IPS-NIHi7 (cell line): Measurements from ENCODE around the gene H2BW1.
"Not testable (repeated sequence)": the region's sequence is repeated elsewhere in the genome, so short reads cannot be mapped to it uniquely, and the experiment has no call there.

Experiments
- DNase-seq: peaks from one replicate; pipeline ENCODE4 v3.0.0; 2012; ENCODE audit warnings: mixed read lengths; ENCODE audit errors: extremely low spot score

Gene H2BW1, protein sequence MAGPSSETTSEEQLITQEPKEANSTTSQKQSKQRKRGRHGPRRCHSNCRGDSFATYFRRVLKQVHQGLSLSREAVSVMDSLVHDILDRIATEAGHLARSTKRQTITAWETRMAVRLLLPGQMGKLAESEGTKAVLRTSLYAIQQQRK

DNA sequence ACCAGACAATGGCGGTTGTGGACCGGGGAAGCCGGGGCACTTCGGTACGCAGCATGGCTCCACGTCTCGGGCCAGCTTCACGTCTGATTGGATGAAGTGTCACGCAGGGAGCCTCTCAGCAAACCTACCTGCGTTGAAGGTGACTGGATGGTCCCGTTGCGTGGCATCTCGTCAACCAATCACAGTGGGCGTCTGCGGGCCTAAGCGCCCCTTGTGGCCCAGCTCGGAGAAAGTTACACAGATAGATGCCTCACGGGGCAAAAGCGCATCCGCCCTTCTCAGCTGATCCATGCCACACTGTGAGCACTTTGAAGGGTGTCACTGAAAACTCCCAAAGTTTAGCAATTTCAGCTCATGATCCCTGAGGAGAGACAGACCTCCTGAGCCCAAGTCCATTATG, at the start of gene H2BW1:
H2BW1 (minus strand) TSS at position 103 of the 400 bp plus-strand sequence. CDS start 132 bp downstream, outside the sequence.
- no peak for DNase-seq

DNA sequence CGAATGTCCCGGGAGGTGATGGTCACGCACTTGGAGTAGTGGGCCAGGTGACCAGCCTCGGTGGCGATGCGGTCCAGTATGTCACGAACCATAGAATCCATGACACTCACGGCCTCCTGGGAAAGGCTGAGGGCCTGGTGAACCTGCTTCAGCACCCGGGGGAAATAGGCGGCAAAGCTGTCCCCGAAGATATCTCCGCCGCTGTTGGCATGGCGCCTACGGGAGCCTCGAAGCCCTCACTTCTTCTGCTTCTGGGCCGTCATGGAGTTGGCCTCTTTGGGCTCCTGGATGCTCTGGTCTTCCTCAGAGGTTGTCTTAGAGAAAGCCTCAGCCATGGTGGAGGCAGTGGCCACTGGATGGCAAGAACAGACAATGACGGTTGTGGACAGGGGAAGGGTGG, 49.1 kb upstream of the H2BW1 start:
- DNase-seq, result not testable (repeated sequence)

DNA sequence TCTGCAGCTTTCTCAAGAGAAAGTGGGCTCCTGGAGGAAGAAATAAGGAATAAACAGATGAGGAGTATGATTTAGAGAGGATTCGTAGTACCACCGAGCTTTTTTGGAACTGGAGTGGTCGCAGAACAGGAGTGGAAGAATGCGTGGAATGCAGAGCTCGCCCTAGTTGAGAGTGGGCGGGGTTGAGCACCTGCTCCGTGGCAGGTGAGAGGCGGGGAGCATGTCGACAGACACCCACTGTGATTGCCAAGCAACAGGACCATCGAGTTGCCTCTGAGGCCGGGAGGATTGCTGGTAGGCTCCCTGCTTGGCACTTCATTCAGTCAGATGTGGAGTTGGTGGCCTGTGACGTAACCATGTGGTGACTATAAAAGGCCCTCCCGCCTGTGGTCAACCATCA, 41.4 kb upstream of the H2BW1 start:
- DNase-seq, result not testable (repeated sequence)

DNA sequence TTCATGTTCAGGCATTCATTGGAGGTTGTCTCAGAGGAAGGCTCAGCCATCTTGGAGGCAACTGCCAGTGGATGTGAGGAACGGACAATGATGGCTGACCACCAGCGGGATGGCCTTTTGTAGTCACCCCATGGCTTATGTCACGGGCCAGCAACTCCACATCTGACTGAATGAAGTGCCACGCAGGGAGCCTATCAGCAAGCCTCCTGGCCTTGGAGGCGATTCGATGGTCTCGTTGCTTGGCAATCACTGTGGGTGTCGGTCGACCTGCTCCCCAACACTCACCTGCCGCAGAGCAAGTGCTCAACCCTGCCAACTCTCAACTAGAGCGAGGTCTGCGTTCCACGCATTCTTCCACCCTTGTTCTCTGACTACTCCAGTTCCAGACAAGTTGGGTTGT, 33.7 kb upstream of the H2BW1 start:
- DNase-seq, result no peak

DNA sequence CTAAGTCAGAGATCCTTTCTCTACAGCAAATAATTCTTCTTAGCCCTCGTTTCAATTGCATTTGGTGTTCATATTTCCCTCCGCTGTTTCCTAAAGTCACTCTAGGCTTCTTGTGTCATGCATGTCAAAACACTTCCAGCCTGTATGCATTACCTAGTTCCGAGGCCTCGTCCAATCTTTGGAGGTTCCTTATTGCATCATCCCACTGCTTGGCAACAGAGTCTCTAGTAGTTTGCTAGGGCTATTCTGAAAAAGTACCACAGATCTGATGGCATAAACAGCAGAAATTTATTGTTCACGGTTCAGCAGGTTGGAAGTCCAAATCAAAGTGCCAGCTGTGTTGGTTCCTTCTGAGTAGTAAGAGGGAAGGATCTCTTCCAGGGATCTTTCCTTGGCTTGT, 32.1 kb upstream of the H2BW1 start:
- no peak for DNase-seq

DNA sequence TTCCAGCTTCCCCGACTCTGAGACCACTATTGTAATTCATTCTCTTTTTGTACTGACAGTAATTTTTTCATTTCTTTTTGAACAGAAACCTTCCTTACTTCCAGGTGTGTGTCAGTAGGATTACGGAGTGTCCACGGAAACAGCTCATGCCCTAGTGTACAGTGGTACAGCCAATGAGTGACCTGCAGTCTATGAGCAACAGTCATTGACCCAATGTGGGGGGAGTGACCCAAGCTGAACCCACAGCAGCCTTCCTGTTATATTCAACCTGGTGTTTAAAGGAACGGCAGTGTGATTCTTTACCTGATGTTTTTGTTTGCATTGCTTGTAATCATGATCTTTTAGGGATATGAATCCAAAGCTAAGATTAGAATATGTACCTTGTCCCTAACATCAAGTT, 27.5 kb upstream of the H2BW1 start:
- no peak for DNase-seq

DNA sequence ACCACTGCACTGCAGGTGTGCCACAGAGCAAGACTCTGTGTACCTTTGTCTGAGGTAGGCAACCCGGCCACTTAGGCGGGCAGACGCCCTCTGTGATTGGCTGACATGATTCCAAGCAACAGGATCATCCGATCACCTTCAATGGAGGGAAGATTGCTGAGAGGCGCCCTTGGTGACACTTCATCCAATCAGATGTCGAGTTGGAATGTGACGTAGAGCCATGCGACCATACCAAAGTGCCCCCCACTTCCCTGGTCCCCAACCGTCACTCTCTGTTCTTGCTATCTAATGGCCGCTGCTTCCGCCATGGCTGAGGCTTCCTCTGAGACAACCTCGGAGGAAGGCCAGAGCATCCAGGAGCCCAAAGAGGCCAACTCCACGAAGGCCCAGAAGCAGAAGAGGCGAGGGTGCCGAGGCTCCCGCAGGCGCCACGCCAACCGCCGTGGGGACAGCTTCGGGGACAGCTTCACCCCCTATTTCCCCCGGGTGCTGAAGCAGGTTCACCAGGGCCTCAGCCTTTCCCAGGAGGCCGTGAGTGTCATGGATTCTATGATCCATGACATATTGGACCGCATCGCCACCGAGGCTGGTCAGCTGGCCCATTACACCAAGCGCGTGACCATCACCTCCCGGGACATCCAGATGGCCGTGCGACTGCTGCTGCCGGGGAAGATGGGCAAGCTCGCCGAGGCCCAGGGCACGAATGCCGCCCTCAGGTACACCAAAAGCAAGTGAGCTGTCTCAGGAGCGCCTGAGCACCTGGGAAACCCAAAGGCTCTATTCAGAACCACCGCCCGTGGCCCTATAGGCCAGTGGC, 26.4 kb upstream of the H2BW1 start, which contains the start of gene H2BW2:
H2BW2 (plus strand) TSS at position 268 of the 817 bp plus-strand sequence; CDS start at position 307, 39 bp downstream.
- no peak for DNase-seq

DNA sequence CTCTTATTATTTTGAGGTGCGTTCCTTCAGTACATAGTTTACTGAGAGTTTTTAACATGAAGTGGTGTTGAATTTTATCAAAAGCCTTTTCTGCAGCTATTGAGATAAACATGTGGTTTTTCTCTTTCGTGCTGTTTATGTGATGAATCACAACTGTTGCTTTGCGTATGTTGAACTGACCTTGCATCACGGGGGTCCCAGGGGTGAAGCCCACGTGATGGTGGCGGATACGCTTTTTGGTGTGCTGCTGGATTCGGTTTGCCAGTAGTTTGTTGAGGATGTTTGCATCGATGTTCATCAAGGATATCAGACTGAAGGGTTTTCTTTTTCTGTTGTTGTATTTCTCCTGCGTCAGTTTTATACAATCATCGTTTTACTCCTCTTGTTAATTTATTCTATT, 4.6 kb upstream of the H2BW1 start:
- DNase-seq, result no peak

DNA sequence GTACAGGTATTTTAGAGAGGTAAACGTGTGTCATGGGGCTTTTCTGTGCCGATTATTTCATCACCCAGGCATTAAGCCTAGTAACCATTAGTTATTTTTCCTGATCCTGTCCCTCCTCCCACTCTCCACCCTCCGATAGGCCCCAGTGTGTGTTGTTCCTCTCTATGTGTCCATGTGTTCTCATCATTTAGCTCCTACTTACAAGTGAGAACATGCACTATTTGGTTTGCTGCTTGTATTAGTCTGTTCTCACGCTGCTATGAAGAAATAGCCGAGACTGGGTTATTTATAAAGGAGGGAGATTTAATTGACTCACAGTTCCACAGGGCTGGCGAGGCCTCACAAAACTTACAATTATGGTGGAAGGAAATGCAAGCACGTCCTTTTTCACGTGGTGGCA, 2.1 kb upstream of the H2BW1 start:
- not testable (repeated sequence) for DNase-seq

DNA sequence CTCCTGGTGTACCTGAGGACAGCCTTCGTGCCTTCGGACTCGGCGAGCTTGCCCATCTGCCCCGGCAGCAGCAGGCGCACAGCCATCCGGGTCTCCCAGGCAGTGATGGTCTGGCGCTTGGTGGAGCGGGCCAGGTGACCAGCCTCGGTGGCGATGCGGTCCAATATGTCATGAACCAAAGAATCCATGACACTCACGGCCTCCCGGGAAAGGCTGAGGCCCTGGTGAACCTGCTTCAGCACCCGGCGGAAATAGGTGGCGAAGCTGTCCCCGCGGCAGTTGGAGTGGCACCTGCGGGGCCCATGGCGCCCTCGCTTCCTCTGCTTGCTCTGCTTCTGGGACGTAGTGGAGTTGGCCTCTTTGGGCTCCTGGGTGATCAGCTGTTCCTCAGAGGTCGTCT, 350 bp downstream of the H2BW1 start:
- no peak for DNase-seq

DNA sequence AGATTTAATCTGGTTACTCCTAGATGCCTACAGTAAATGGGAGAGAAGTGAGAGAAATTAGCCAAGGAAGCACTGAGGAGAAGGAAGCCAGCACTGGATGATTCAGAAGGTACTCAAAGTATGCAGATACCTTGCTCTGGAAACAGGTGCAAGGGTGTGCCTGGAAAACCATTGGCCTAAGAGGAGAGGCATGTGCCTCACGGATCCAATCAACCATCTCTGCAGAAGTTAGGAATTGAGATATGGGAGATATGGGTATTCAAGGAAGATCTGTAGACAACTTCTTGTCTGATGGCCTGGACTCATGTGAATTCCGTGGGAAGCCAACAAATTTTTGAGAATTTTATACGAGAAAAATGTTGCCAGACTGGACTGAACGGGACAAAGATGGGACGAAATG, 4.7 kb downstream of the H2BW1 start:
- DNase-seq, result no peak

DNA sequence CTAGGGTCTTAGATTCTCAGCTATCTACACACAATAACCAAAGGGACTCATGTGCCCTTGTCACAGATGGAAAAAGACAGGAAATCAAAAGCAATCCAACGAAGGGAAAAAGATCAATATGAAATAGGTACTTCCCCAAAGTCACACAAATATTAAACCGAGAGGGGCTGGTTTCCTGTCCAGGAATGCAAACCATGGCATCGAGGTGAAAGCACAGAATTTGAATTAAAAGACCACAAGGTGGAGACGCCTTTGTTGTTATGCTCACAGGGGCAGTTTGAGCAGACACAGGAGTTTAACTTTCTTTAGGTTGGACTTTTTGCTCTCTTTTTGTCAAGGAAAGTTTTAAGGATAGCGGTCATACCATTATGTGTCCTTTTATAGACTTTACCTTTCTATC, 14.3 kb downstream of the H2BW1 start:
- no peak for DNase-seq

DNA sequence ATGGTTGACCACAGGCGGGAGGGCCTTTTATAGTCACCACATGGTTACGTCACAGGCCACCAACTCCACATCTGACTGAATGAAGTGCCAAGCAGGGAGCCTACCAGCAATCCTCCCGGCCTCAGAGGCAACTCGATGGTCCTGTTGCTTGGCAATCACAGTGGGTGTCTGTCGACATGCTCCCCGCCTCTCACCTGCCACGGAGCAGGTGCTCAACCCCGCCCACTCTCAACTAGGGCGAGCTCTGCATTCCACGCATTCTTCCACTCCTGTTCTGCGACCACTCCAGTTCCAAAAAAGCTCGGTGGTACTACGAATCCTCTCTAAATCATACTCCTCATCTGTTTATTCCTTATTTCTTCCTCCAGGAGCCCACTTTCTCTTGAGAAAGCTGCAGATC, 30.0 kb downstream of the H2BW1 start:
- DNase-seq, result not testable (repeated sequence)

DNA sequence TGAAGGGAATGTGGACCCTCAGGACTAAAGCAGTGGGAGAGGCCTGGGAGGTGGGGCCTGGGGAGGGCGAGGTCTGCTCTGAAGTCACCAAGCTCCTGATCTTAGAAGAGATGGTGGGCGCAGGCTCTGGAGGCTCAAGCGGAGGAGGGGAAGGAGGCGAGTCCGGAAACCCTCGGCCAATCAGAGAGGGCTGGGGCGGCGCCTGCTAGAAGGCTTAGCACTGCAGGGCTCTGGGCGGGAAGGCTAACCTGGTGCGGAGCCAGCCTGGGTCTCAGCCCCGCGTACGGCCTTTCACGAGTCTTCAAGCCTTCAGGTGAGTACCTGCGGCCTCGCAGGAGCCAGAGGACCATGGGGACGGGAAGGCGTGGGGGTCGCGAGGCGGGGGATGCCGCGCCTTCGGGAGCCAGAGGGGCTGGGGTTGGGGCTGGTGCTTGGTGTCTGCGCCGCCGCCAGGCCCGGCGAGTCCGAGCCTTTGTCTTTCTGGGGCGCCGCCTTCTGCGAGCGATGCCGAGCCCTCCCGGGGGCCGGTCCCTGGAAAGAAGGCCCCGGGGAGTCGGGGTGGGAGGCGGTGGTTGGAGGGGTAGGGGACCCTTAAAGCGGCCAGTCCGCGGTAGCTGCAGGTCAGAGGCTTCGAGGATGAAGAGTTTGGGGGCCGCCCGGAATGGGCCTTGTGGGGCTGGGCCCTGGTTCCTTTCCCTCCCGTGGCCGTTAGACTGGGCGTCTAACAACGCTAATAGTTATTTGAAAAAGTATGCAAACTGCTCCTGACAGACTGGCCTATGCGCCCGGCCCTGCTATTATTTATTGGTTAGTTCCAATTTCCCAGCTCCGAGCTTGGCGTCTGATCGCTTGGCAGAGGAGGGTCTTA, 50.9 kb downstream of the H2BW1 start, which contains the start of gene TMSB15B:
TMSB15B (plus strand) TSS at position 217 of the 868 bp plus-strand sequence.
- DNase-seq, result not testable (repeated sequence)
